ENCODE results near the gene LAMA3. TPM values are rescaled to one million over a fixed set of nuclear protein-coding genes. Genes with fewer than 3 reads are reported as not detected.

The LAMA3 gene
- total RNA-seq, 4 donors from 2014 or later, result 46.5 to 75.4 (median 57.4) TPM

DNA sequence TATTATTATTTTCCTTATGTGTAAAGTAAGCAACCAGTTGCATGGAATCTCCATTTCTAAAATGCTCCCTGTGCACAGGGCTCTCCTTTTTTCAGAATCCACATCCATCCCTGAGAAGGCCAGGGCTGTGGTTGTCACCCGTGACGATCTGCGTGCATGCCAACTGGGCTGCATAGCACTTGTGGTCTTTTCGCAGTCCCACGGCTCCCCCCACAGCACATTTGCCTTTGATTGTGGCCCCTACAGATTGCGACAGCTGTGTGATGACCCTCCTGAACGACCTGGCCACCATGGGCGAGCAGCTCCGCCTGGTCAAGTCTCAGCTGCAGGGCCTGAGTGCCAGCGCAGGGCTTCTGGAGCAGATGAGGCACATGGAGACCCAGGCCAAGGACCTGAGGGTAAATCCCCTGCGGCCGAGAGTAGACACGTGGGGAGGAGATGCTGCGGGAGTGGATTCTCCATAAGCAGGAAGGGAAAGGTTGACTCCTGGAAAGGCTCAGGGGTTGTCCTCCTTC, 205.5 kb downstream of the LAMA3 start:
- H3K4me3 ChIP-seq, result no peak overlapping the region
- no peak for DNase-seq
- no peaks in the 10 kb centered on the region for H3K4me1 ChIP-seq
- no peaks in the 10 kb centered on the region for H3K36me3 ChIP-seq
- H3K9me3 ChIP-seq, result no peaks in the 10 kb centered on the region
- TF ChIP-seq, protein P1, sequence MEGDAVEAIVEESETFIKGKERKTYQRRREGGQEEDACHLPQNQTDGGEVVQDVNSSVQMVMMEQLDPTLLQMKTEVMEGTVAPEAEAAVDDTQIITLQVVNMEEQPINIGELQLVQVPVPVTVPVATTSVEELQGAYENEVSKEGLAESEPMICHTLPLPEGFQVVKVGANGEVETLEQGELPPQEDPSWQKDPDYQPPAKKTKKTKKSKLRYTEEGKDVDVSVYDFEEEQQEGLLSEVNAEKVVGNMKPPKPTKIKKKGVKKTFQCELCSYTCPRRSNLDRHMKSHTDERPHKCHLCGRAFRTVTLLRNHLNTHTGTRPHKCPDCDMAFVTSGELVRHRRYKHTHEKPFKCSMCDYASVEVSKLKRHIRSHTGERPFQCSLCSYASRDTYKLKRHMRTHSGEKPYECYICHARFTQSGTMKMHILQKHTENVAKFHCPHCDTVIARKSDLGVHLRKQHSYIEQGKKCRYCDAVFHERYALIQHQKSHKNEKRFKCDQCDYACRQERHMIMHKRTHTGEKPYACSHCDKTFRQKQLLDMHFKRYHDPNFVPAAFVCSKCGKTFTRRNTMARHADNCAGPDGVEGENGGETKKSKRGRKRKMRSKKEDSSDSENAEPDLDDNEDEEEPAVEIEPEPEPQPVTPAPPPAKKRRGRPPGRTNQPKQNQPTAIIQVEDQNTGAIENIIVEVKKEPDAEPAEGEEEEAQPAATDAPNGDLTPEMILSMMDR (IDR thresholded peaks at IDR 0.05), result no peak
- TF ChIP-seq POLR2A (IDR thresholded peaks at IDR 0.05), result no peak
- intact Hi-C loops (cut with DNase I; ENCODE audit: low total_unique reads), result no loop called here
- H3K27ac ChIP-seq, result no peak overlapping the region
- H3K27me3 ChIP-seq, result no peaks in the 10 kb centered on the region

DNA sequence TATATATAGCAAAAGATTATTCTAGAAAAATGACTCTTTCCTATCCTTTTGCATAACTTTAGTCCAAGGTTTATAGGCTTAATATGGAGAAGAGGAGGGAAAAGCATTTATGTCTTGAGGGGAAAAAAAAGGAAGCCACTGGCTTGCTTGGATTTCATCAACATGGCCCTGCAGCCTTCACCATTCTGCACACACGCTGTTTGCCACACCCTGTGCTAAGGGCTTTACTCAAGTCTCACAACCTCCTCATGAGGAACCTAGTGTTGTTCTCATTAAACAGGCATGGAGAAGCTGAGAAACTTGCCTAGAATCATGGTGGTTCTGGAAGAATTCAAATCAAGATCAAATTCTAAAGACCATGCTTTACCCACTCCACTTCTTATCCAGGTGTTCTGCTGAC, 208.0 kb downstream of the LAMA3 start:
- intact Hi-C loops (cut with DNase I; ENCODE audit: low total_unique reads), result no loop called here
- no peaks in the 10 kb centered on the region for H3K27me3 ChIP-seq
- TF ChIP-seq, protein P1 (IDR thresholded peaks at IDR 0.05), result no peak
- TF ChIP-seq POLR2A (IDR thresholded peaks at IDR 0.05), result no peak
- H3K27ac ChIP-seq, result no peak overlapping the region
- DNase-seq, result no peak
- H3K36me3 ChIP-seq, result no peaks in the 10 kb centered on the region
- no peak overlapping the region for H3K4me3 ChIP-seq
- no peaks in the 10 kb centered on the region for H3K9me3 ChIP-seq
- H3K4me1 ChIP-seq, result no peaks in the 10 kb centered on the region

DNA sequence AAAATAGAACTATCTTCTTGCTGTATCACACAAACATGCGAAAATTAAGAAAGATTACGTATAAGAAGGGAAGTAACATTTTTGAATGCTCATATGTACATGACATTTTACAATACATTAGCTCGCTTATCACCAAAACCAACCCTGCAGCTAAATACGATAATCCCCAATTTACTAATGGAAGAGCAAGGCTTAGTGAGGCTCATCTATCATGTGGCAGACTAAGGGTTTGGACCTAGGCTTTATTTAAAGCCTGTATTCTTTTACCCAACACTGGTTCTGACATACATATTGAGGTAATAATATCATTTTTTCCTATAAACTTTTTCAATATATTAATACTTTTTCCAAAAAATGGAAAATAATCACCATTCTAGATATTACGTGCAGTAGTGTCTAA, 208.5 kb downstream of the LAMA3 start:
- Histone ChIP-seq H3K27ac (no peak overlapping the region), H3K4me1 (no peaks in the 10 kb centered on the region), H3K27me3 (no peaks in the 10 kb centered on the region), H3K4me3 (no peak overlapping the region), H3K36me3 (no peaks in the 10 kb centered on the region), H3K9me3 (no peaks in the 10 kb centered on the region)
- intact Hi-C loops (cut with DNase I; ENCODE audit: low total_unique reads), result no loop called here
- TF ChIP-seq, protein P1 (IDR thresholded peaks at IDR 0.05), result no peak
- no peak for TF ChIP-seq POLR2A (IDR thresholded peaks at IDR 0.05)
- no peak for DNase-seq

DNA sequence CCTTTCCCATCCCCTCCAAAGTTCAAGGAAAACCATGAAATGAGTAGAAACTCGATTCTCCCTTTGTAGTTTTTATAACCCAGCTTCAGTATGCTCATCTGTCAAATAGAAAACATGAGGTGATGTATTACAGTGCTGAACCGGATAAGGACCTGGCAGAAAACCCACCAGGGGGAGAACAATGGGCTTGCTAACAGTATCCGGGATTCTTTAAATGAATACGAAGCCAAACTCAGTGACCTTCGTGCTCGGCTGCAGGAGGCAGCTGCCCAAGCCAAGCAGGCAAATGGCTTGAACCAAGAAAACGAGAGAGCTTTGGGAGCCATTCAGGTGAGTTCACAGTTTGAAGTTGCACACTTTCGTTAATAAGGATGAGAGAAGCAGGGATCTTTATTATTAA, 211.7 kb downstream of the LAMA3 start:
- H3K9me3 ChIP-seq, result no peaks in the 10 kb centered on the region
- no peaks in the 10 kb centered on the region for H3K4me1 ChIP-seq
- no peak overlapping the region for H3K4me3 ChIP-seq
- no peak for DNase-seq
- TF ChIP-seq POLR2A (IDR thresholded peaks at IDR 0.05), result no peak
- TF ChIP-seq, protein P1 (IDR thresholded peaks at IDR 0.05), result no peak
- H3K36me3 ChIP-seq, result no peaks in the 10 kb centered on the region
- intact Hi-C loops (cut with DNase I; ENCODE audit: low total_unique reads), result no loop called here
- no peak overlapping the region for H3K27ac ChIP-seq
- H3K27me3 ChIP-seq, result no peaks in the 10 kb centered on the region

DNA sequence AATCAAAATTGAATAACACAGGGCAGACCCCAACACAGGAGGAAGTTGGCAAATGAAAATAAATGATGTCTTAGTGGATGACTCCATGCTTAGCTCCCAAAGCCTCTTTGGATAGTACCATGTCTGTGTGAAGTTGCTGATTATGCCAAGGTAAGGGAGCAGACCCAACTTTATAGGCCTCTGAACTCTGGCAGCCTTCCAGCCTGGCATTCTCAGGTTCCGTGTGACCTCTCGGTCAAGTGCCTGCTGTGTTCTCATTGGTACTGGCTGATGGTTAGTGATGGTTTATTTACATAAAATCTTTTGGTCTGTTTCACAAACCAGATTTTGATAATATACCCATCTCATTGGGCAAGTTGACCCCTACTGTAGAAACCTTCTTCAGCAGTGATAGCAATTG, 213.1 kb downstream of the LAMA3 start:
- Histone ChIP-seq H3K4me1 (no peaks in the 10 kb centered on the region), H3K36me3 (no peaks in the 10 kb centered on the region), H3K4me3 (no peak overlapping the region), H3K9me3 (no peaks in the 10 kb centered on the region), H3K27me3 (no peaks in the 10 kb centered on the region), H3K27ac (no peak overlapping the region)
- no peak for DNase-seq
- TF ChIP-seq, protein P1 (IDR thresholded peaks at IDR 0.05), result no peak
- no peak for TF ChIP-seq POLR2A (IDR thresholded peaks at IDR 0.05)
- intact Hi-C loops (cut with DNase I; ENCODE audit: low total_unique reads), result no loop called here
